ENCODE results near the gene PPP1R15A. TPM values are rescaled to one million over a fixed set of nuclear protein-coding genes. Genes with fewer than 3 reads are reported as not detected.

PPP1R15A gene
- total and polyA plus RNA-seq, 2 of the 8 experiments (the other 6 are each of a cell fraction or from before 2014, with no cell fraction given), result 4.1 to 14.0 TPM

- H3K79me1 ChIP-seq (ENCODE audit: low read depth, low read length), result 0 out of 2 replicates have a peak, but pooled peaks cover 2% of the 10 kb centered on the region
- H3K36me3 ChIP-seq (ENCODE audit: control insufficient read depth in 2 of 4, insufficient read depth in 4 of 4, low read length in 3 of 4), result no peaks in the 10 kb centered on the region; a peak in 2 of 8 replicates
- H3K4me3 ChIP-seq (ENCODE audit: extremely low read depth in 1 of 4, insufficient read depth in 2 of 4, low read depth in 3 of 4, low read length in 4 of 4), result no peak overlapping the region
- 87% methylated on average over 12 of the region's 18 CpGs; no CpG with 5 or more reads in 1 of the 2 experiments for WGBS, 2 experiments (ENCODE audit: extremely low coverage in 1 of 2, insufficient coverage in 1 of 2, insufficient read length in 1 of 2, insufficient replicate concordance in 2 of 2, low coverage in 1 of 2, low lambda C conversion rate in 2 of 2, missing lambda C conversion rate in 1 of 2)
- H3K23ac ChIP-seq (ENCODE audit: insufficient read length), result no peak overlapping the region
- FAIRE-seq (no peak), DNase-seq (ENCODE audit: low read depth in 1 of 2, low spot score in 2 of 2) (no peak)
- no peak overlapping the region for H3K9ac ChIP-seq (replicated peaks in 1 of 4; ENCODE audit: extremely low read depth in 1 of 4, low read depth in 3 of 4, low read length in 3 of 4)
- no peak overlapping the region for H3K14ac ChIP-seq (ENCODE audit: insufficient read length)
- no peak overlapping the region for H4K5ac ChIP-seq (ENCODE audit: insufficient read length, low read depth, low read length)
- no peak overlapping the region for H2AK5ac ChIP-seq (ENCODE audit: low read depth, low read length)
- H2BK5ac ChIP-seq (ENCODE audit: low read depth, low read length), result no peak overlapping the region
- no peak overlapping the region for H2BK120ac ChIP-seq (replicated peaks; ENCODE audit: low read depth, low read length)
- no peak for TF ChIP-seq SIN3A (conservative IDR thresholded peaks at IDR 0.05 in 1 of 2, IDR thresholded peaks at IDR 0.05 in 1 of 2; ENCODE audit: low read depth in 1 of 2, low read length in 2 of 2)
- no peak for TF ChIP-seq POLR2A (IDR thresholded peaks at IDR 0.05; ENCODE audit: control extremely low read depth in 1 of 2, low read depth in 2 of 2, low read length in 2 of 2)
- no peak for TF ChIP-seq EZH2 (IDR thresholded peaks at IDR 0.05; ENCODE audit: low read depth, low read length, severe bottlenecking)
- no peak for TF ChIP-seq SIX5 (IDR thresholded peaks at IDR 0.05; ENCODE audit: low read depth, low read length)
- TF ChIP-seq SRF (IDR thresholded peaks at IDR 0.05; ENCODE audit: low read depth, low read length), result no peak
- TF ChIP-seq BRCA1 (IDR thresholded peaks at IDR 0.05; ENCODE audit: low read depth, low read length), result no peak
- TF ChIP-seq TAF7 (optimal IDR thresholded peaks at IDR 0.05; ENCODE audit: borderline replicate concordance, low read depth, low read length), result no peak
- no peak for TF ChIP-seq CTBP2 (IDR thresholded peaks at IDR 0.05; ENCODE audit: borderline replicate concordance, insufficient read depth, insufficient read length, low read length)
- TF ChIP-seq CBX8 (IDR thresholded peaks at IDR 0.05; ENCODE audit: borderline replicate concordance, low read depth, low read length), result no peak
- no peak for TF ChIP-seq GTF2F1 (IDR thresholded peaks at IDR 0.05; ENCODE audit: borderline replicate concordance, low read depth, low read length)
- H2BK12ac ChIP-seq (ENCODE audit: low read depth, low read length), result no peak overlapping the region
- H2BK15ac ChIP-seq (ENCODE audit: low read length), result no peak overlapping the region
- no peak overlapping the region for H4K91ac ChIP-seq (replicated peaks; ENCODE audit: insufficient read length, low read length)
- no peak overlapping the region for H3K18ac ChIP-seq (ENCODE audit: extremely low read depth, low read length)
- no peaks in the 10 kb centered on the region for H3K79me2 ChIP-seq (ENCODE audit: control insufficient read depth in 1 of 2, insufficient read depth in 2 of 2, low read length in 2 of 2)
- POLR2A ChIA-PET (ENCODE audit: partially characterized antibody), result interaction anchor here (1.0 to 4.2 kb wide), 4 partner anchors 8 to 54 kb away, joined by 4 to 43 read pairs (median 6); partner anchors contain the start of gene PPP1R15A
- no peaks in the 10 kb centered on the region for H4K20me1 ChIP-seq (replicated peaks in 1 of 2; ENCODE audit: control insufficient read depth in 1 of 2, insufficient read depth in 2 of 2, low read length in 2 of 2)
- H4K8ac ChIP-seq (ENCODE audit: extremely low read depth, insufficient read depth, low read length), result no peak overlapping the region
- no peak overlapping the region for H3K56ac ChIP-seq (replicated peaks; ENCODE audit: insufficient read length, low read depth, low read length)
- no peak overlapping the region for H3K4ac ChIP-seq (replicated peaks; ENCODE audit: insufficient read length, low read depth, low read length)
- H3K4me2 ChIP-seq (ENCODE audit: insufficient read depth in 1 of 2, low read depth in 2 of 2, low read length in 2 of 2), result no peak overlapping the region
- no peak overlapping the region for H2BK20ac ChIP-seq (ENCODE audit: low read length)
- no peaks in the 10 kb centered on the region for H3K9me3 ChIP-seq (ENCODE audit: insufficient read depth in 2 of 2, low read depth in 1 of 2, low read length in 1 of 2)
- no peak overlapping the region for H3K27ac ChIP-seq (ENCODE audit: low read depth, low read length)
- H2AFZ ChIP-seq (ENCODE audit: low read length), result no peak overlapping the region
- CTCF ChIA-PET (ENCODE audit: partially characterized antibody), result interaction anchor here (0.8 to 1.8 kb wide), 3 partner anchors 12 to 35 kb away, joined by 3 to 4 read pairs (median 4); no protein-coding TSS in a partner anchor
- no peaks in the 10 kb centered on the region; a peak in 1 of 7 replicates for H3K27me3 ChIP-seq (replicated peaks in 1 of 4; ENCODE audit: control insufficient read depth in 3 of 4, extremely low read depth in 1 of 4, insufficient read depth in 3 of 4, low read length in 3 of 4)
- no peaks in the 10 kb centered on the region for H3K23me2 ChIP-seq (ENCODE audit: low read depth, low read length)
- H3K4me1 ChIP-seq (replicated peaks in 1 of 4; ENCODE audit: control insufficient read depth in 3 of 4, insufficient read depth in 4 of 4, low read length in 3 of 4), result peaks cover 0 to 6% (median 0%) of the 10 kb centered on the region in 4 experiments; a peak in 1 of 7 replicates
Observed at GRCh38 chr19:48861313-48861712, 10.9 kb upstream of the PPP1R15A start.

Data from H1 (cell line).